Measurements from ENCODE around the gene CAMLG. TPM values are rescaled to one million over a fixed set of nuclear protein-coding genes. Genes with fewer than 3 reads are reported as not detected.
"Not testable (repeated sequence)": the region's sequence is repeated elsewhere in the genome, so short reads cannot be mapped to it uniquely, and the experiment has no call there.

CAMLG gene
- total RNA-seq: 37.8 TPM

- DNase-seq (ENCODE audit: low spot score): peak; percentile 99
- peak; percentile 99 for ATAC-seq
- intact Hi-C loops (cut with DNase I): no loop called here
Measured at GRCh38 chr5:134738133-134738962, at the start of gene CAMLG. TSS of gene CAMLG (plus strand) at chr5:134738548. CDS start at chr5:134738621, 73 bp downstream.

DNA sequence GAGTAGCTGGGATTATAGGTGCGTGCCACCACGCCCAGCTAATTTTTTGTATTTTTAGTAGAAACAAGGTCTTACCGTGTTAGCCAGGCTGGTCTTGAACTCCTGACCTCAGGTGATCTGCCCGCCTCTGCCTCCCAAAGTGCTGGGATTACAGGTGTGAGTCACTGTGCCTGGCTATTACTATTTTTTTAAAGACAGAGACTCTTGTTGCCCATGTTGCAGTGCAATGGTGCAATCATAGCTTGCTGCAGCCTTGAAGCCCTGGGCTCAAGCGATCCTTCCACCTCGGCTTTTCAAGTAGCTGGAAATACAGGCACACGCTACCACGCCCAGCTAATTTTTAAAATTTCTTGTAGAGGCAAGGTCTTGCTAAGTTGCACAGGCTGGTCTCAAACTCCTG lies 48.2 kb upstream of the CAMLG start:
- DNase-seq (ENCODE audit: low spot score); intact Hi-C loops (cut with DNase I): not testable (repeated sequence)

DNA sequence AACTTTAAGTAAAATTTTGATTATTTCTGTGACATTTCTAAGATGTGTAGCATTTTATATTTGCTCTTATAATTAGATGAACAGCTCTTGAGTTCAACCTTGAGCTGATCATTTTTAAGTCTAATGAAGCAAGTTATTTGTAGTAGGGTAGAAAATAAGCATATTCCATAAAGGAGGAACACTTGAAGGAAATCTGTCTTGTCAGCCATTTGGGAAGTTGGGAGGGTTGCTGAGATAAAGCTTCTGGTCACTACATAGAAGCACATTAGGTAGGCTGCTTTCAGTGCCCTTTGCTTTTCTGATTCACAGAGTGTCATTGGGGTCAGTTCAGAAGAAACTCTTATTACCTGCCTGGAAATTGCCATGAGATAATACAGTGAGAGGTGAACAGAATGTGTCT lies 45.6 kb upstream of the CAMLG start:
- DNase-seq (ENCODE audit: low spot score): no peak
- no peak for ATAC-seq
- intact Hi-C loops (cut with DNase I): no loop called here

More for the DNA sequence above, 48.2 kb upstream of the CAMLG start:
- not testable (repeated sequence) for ATAC-seq

- ATAC-seq (no peak), DNase-seq (ENCODE audit: low spot score) (no peak)
- intact Hi-C loops (cut with DNase I): no loop called here
Measured at GRCh38 chr5:134708301-134708700, 30.0 kb upstream of the CAMLG start.

DNA sequence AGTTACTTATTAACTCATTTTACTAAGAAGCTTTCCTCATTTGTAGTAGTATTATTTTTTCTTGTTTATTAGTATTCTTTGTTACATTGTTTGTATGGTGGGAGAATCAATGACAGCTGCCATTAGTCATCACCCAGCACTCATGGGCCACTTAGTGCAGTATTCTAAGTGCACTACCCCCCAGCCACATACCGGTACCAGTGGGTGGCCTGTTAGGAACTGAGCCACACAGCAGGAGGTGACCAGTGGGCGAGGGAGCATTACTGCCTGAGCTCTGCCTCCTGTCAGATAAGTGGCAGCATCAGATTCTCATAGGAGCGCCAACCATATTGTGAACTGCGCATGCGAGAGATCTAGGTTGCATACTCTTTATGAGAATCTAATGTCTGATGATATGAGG lies 24.2 kb upstream of the CAMLG start:
- no peak for ATAC-seq
- intact Hi-C loops (cut with DNase I): no loop called here
- DNase-seq (ENCODE audit: low spot score): no peak

- DNase-seq (ENCODE audit: low spot score): no peak
- no peak for ATAC-seq
- intact Hi-C loops (cut with DNase I): no loop called here
Measured at GRCh38 chr5:134714541-134714940, 23.8 kb upstream of the CAMLG start.

DNA sequence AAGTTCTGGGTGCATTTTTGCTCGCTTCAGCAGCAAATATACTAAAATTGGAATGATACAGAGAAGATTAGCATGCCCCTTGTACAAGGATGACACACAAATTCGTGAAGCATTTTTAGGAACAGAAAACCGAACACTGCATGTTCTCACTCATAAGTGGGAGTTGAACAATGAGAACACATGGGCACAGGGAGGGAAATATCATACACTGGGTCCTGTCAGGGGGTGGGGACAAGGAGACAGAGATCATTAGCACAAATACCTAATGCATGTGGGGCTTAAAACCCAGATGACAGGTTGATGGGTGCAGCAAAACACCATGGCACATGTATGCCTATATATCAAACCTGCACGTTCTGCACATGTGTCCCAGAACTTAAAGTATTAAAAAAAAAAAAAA lies 22.9 kb upstream of the CAMLG start:
- intact Hi-C loops (cut with DNase I); DNase-seq (ENCODE audit: low spot score); ATAC-seq: not testable (repeated sequence)

- intact Hi-C loops (cut with DNase I): no loop called here
- no peak for DNase-seq (ENCODE audit: low spot score)
- ATAC-seq: no peak
Measured at GRCh38 chr5:134724872-134725271, 13.5 kb upstream of the CAMLG start.

GRCh38 chr5:134732819-134733218 lies 5.5 kb upstream of the CAMLG start:
- DNase-seq (ENCODE audit: low spot score) (no peak), ATAC-seq (no peak)
- intact Hi-C loops (cut with DNase I): no loop called here

GRCh38 chr5:134735243-134735642 lies 3.1 kb upstream of the CAMLG start:
- ATAC-seq (no peak), DNase-seq (ENCODE audit: low spot score) (no peak)
- intact Hi-C loops (cut with DNase I): no loop called here

DNA sequence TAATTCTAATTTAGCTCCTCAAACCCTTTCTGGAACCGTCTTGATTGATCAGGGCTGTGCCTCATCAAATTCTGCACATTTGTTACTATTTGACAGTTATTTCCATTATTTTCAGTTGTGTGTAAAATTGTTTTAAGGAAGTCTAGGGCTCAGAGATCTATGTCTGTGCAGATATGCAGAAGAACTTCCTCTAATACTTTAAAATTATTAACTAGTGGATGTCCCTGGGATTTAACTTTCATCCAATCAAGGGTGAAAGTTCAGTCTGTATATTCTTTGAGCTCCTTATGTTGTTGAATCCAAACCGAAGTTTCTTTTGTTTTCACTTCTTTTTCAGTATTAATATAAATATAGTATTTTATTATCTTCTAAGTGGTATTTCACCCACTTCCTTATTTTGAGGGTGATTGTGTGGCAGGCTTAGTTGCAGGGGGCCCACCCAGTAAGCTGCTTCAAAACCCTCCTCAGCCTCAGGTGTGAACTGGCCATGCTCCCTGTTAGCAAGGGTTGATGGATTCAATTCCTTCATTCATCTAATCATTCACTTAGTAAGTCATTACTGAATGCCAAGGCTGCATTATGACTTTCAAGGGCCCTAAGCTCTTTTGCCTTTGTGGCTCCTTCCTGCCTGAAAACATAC lies 2.1 kb upstream of the CAMLG start:
- ATAC-seq (no peak), DNase-seq (ENCODE audit: low spot score) (no peak)
- intact Hi-C loops (cut with DNase I): no loop called here

DNA sequence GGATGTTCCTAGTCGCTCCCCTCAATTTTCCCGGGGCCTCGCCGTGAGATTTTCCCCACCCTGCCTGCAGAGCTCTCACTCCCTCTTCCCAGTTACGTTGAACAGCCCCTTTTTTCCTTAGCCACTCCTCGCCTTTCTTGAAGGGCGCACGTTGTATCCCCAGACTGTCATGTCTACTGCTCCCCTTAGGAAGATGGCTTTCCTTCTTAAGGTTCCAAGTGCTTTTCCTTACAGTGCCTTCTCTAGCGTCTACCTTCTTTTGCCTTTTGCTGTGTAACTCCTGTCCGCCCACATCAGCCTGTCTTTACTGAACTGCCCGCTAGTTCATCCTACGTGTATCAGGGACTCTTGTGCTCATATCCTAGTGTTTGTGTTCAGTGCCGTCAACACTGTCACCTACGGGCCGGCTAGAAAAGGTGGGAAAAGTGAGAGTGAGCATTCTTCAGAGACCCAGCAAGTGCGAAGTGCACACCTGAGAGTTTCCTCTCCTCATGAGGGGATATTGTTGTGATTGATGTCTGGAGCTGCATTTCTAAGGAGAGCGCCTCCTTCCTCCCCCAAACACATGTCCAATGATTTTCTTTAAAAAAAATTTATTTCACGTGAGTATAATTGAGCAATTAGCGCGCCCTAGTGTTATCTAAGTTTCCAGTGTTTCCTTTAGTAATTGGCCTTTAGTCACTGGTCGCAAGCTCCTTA lies 764 bp downstream of the CAMLG start:
- DNase-seq (ENCODE audit: low spot score) (no peak), ATAC-seq (peak; percentile 3)
- intact Hi-C loops (cut with DNase I): no loop called here

DNA sequence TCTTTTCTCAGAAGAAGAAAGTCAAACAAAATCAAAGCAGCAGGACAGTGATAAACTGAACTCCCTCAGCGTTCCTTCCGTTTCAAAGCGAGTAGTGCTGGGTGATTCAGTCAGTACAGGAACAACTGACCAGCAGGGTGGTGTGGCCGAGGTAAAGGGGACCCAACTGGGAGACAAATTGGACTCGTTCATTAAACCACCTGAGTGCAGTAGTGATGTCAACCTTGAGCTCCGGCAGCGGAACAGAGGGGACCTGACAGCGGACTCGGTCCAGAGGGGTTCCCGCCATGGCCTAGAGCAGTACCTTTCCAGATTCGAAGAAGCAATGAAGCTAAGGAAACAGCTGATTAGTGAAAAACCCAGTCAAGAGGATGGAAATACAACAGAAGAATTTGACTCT lies 2.7 kb downstream of the CAMLG start:
- ATAC-seq (no peak), DNase-seq (ENCODE audit: low spot score) (no peak)
- intact Hi-C loops (cut with DNase I): no loop called here

GRCh38 chr5:134742134-134742533 lies 3.8 kb downstream of the CAMLG start:
- DNase-seq (ENCODE audit: low spot score) (no peak), ATAC-seq (no peak)
- intact Hi-C loops (cut with DNase I): no loop called here

DNA sequence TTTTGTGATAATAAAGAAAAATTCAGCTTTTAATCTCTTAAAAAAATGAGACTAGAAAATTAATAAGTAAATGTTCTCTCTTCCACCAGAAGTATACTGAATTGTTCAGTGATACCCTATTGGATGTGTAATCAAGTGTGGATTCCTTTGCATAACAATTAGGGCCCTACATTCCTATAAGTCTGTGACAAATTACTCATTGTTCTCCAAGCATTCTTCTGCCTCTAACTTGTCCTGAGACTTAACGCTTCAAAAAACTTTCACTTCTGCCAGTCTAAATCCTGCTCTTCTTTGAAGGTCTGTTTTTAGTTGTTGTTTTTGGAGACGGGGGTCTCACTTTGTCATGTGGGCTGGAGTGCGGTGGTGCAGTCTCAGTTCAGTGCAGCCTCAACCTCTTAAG lies 11.1 kb downstream of the CAMLG start:
- DNase-seq (ENCODE audit: low spot score) (no peak), ATAC-seq (no peak)
- intact Hi-C loops (cut with DNase I): no loop called here

DNA sequence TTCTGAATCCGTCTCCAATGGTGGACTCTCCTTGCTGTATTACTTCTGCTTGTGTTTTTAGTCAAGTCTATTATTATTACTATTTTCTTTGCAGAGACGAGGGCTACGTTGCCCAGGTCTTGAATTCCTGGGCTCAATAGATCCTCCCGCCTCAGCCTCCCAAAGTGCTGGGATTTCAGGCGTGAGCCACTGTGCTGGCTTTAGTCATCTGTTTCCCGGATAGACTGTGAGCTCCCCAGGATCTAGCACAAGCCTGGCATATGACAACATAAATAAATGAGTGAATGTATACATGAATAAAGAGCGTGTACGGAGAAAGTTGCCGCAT lies 19.8 kb downstream of the CAMLG start:
- intact Hi-C loops (cut with DNase I): no loop called here
- no peak for ATAC-seq
- no peak for DNase-seq (ENCODE audit: low spot score)

- intact Hi-C loops (cut with DNase I): no loop called here
- DNase-seq (ENCODE audit: low spot score) (peak; percentile 94), ATAC-seq (peak; percentile 99)
Measured at GRCh38 chr5:134758504-134759341, 20.4 kb downstream of the CAMLG start, which contains the start of gene DDX46. TSS of gene DDX46 (plus strand) at chr5:134758779. CDS start at chr5:134758939, 160 bp downstream.

GRCh38 chr5:134767528-134768291 lies 29.4 kb downstream of the CAMLG start:
- DNase-seq (ENCODE audit: low spot score); intact Hi-C loops (cut with DNase I): not testable (repeated sequence)

More at GRCh38 chr5:134767528-134768291, 29.4 kb downstream of the CAMLG start:
- ATAC-seq: not testable (repeated sequence)

Measured in sciatic nerve (tissue), 2 donors.